Ovary (tissue), 3 donors: ENCODE measurements around the gene CCDC154.

Experiments
- CTCF ChIP-seq, 3 donors: fragments of 450-650 bp in 2 of 3; fragments of 200-600 bp in 1 of 3; IDR thresholded peaks; one replicate each; pipeline versions ENCODE4 v1.5.1 to v1.8.0; 2016 to 2022; ENCODE audit warnings: antibody characterized with exemption in 3 of 3, mild to moderate bottlenecking in 1 of 3
- EP300 ChIP-seq: sonication (generic); formaldehyde crosslinking; IDR thresholded peaks from one replicate; pipeline ENCODE4 v1.6.1; 2017; ENCODE audit warnings: antibody characterized with exemption
- POLR2A ChIP-seq: fragments of 450-650 bp; IDR thresholded peaks from one replicate; pipeline ENCODE4 v1.6.1; 2017; ENCODE audit warnings: antibody characterized with exemption, mild to moderate bottlenecking, moderate library complexity
- donor health status: DM: no; HTN: no; CAD: no.

GRCh38 chr16:1491327-1491726 lies 47.0 kb upstream of the CCDC154 start:
- TF ChIP-seq CTCF (IDR thresholded peaks at IDR 0.05), result no peak
- TF ChIP-seq EP300, result no peak
- TF ChIP-seq POLR2A, result no peak
